Measurements from ENCODE around the gene ARID1A. TPM values are rescaled to one million over a fixed set of nuclear protein-coding genes. Genes with fewer than 3 reads are reported as not detected.

ARID1A gene
- total and polyA plus RNA-seq, 9 of the 15 experiments (the other 6 are each of a cell fraction or from before 2014, with no cell fraction given), result 8.3 to 88.3 (median 22.5) TPM

DNA sequence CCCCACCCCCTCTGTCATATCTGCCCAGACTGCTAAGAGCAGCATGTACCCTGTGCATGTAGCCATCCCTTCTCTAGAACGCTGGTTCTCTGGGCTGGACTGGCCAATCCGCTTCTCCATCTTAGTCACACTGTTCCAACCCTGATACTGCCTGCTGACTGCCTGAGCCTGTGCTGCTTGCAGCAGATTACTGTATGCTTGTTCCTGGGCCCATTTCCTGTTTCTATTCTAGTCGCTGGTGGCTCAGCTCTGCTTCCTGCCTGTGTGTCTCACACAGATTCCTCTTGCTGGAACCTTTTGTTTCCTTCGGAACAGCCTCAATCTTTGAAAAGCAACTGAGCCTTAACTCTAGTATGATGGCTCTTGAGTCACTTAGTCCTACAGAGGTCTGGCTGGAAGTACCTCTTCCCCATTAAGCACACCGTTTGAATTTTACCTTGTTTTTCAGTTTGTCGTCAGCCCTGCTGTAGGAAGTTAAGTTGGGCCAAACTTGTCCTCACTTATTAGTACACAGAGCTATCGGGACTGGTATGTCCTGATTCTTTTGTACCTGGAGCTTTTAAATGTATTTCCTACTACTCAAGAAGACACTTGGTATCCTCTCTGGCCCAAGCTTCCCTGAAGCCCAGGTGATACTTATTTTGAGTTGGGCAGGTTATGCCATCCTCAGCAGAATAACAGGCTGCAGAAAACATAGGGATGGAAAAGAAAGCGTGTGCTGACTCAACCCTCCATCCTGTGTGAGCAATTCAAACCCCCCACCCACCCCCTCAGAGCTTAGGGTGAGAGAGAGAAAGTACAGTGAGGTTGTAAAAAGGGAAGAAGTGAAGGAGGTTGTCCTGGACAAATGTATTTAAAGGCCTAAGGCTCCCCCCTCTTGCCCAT is 48.5 kb downstream of the ARID1A start (continued):
- TF ChIP-seq CEBPZ (IDR thresholded peaks at IDR 0.05; ENCODE audit: borderline replicate concordance, low read depth, low read length) (no peak), ILF3 (IDR thresholded peaks at IDR 0.05; ENCODE audit: borderline replicate concordance) (no peak), ZNF589 (CRISPR knock-in tag; IDR thresholded peaks at IDR 0.05; ENCODE audit: low read depth) (peak; percentile 91), ZFP30 (CRISPR knock-in tag; IDR thresholded peaks at IDR 0.05; ENCODE audit: borderline replicate concordance) (no peak), KDM1A (IDR thresholded peaks at IDR 0.05) (peak; percentile 60 to 83; a peak in 3 of 4 replicates), CAMTA2 (CRISPR knock-in tag; conservative IDR thresholded peaks at IDR 0.05) (no peak), CBX1 (IDR thresholded peaks at IDR 0.05; ENCODE audit: low read depth) (peak; percentile 94), SMARCB1 (IDR thresholded peaks at IDR 0.05; ENCODE audit: insufficient read length, low read depth) (no peak), HNRNPK (IDR thresholded peaks at IDR 0.05; ENCODE audit: low read depth, low read length, poor library complexity, severe bottlenecking) (no peak), ATF7 (IDR thresholded peaks at IDR 0.05) (peak; percentile 90), TAF9B (IDR thresholded peaks at IDR 0.05; ENCODE audit: partially characterized antibody) (no peak), ZBTB2 (IDR thresholded peaks at IDR 0.05) (peak; percentile 65; the same call in 1 of the 2 replicates)
- TF ChIP-seq, protein P1, sequence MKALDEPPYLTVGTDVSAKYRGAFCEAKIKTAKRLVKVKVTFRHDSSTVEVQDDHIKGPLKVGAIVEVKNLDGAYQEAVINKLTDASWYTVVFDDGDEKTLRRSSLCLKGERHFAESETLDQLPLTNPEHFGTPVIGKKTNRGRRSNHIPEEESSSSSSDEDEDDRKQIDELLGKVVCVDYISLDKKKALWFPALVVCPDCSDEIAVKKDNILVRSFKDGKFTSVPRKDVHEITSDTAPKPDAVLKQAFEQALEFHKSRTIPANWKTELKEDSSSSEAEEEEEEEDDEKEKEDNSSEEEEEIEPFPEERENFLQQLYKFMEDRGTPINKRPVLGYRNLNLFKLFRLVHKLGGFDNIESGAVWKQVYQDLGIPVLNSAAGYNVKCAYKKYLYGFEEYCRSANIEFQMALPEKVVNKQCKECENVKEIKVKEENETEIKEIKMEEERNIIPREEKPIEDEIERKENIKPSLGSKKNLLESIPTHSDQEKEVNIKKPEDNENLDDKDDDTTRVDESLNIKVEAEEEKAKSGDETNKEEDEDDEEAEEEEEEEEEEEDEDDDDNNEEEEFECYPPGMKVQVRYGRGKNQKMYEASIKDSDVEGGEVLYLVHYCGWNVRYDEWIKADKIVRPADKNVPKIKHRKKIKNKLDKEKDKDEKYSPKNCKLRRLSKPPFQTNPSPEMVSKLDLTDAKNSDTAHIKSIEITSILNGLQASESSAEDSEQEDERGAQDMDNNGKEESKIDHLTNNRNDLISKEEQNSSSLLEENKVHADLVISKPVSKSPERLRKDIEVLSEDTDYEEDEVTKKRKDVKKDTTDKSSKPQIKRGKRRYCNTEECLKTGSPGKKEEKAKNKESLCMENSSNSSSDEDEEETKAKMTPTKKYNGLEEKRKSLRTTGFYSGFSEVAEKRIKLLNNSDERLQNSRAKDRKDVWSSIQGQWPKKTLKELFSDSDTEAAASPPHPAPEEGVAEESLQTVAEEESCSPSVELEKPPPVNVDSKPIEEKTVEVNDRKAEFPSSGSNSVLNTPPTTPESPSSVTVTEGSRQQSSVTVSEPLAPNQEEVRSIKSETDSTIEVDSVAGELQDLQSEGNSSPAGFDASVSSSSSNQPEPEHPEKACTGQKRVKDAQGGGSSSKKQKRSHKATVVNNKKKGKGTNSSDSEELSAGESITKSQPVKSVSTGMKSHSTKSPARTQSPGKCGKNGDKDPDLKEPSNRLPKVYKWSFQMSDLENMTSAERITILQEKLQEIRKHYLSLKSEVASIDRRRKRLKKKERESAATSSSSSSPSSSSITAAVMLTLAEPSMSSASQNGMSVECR (CRISPR knock-in tag; IDR thresholded peaks at IDR 0.05), result peak; percentile 38; the same call in 1 of the 2 replicates
- TF ChIP-seq, protein P2, sequence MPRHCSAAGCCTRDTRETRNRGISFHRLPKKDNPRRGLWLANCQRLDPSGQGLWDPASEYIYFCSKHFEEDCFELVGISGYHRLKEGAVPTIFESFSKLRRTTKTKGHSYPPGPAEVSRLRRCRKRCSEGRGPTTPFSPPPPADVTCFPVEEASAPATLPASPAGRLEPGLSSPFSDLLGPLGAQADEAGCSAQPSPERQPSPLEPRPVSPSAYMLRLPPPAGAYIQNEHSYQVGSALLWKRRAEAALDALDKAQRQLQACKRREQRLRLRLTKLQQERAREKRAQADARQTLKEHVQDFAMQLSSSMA (CRISPR knock-in tag; IDR thresholded peaks at IDR 0.05), result no peak
- TF ChIP-seq, protein P3, sequence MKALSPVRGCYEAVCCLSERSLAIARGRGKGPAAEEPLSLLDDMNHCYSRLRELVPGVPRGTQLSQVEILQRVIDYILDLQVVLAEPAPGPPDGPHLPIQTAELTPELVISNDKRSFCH (CRISPR knock-in tag; IDR thresholded peaks at IDR 0.05), result no peak
- TF ChIP-seq, protein P3 (tag; IDR thresholded peaks at IDR 0.05), result peak; percentile 61; the same call in 1 of the 2 replicates

All from K562 (cell line).